Lower lobe of right lung (tissue), 2 donors: ENCODE measurements around the gene CENPM. TPM values are rescaled to one million over a fixed set of nuclear protein-coding genes. Genes with fewer than 3 reads are reported as not detected.

Experiments used
- ATAC-seq, 2 donors: fragments of 200-7000 bp; cut with Tn5 transposase; one replicate each; pipeline ENCODE4 v1.9.1; 2020 to 2022; ENCODE audit warnings: mild to moderate bottlenecking in 2 of 2, moderate library complexity in 2 of 2
- DNase-seq: peaks from one replicate; pipeline ENCODE4 v3.0.0-alpha.2; 2020
- H3K27ac ChIP-seq: fragments of 200-600 bp; one replicate; pipeline ENCODE4 v1.8.0; 2022
- H3K27me3 ChIP-seq: fragments of 200-600 bp; one replicate; pipeline ENCODE4 v1.8.0; 2022; ENCODE audit warnings: low read depth
- H3K36me3 ChIP-seq: fragments of 200-600 bp; one replicate; pipeline ENCODE4 v1.8.0; 2022; ENCODE audit warnings: mild to moderate bottlenecking
- H3K4me1 ChIP-seq: fragments of 200-600 bp; one replicate; pipeline ENCODE4 v1.8.0; 2022
- H3K4me3 ChIP-seq: fragments of 200-600 bp; one replicate; pipeline ENCODE4 v1.8.0; 2022; ENCODE audit warnings: mild to moderate bottlenecking
- H3K9me3 ChIP-seq: fragments of 200-600 bp; one replicate; pipeline ENCODE4 v1.8.0; 2022
- intact Hi-C: fragments of 100-400 bp; cut with DNase I; formaldehyde crosslinking; loops from one replicate; pipeline ENCODE4 v1.11.0; 2022
- long read RNA-seq: library from polyadenylated mRNA; unstranded; transcript quantifications from one replicate; pipeline ENCODE4 v2.0.0, GENCODE V29; 2021
- total RNA-seq: library from RNA; stranded (reverse); fragmentation: NEBNext Ultra II Directional; extraction: Animal tissue kit (Norgen Biotek cat#: 25700); gene quantifications from one replicate; pipeline ENCODE4 v1.2.1, GENCODE V29; 2021
- TF ChIP-seq, protein P1 (sequence below): fragments of 200-600 bp; IDR thresholded peaks from one replicate; pipeline ENCODE4 v1.8.0; 2022; ENCODE audit warnings: antibody characterized with exemption, mild to moderate bottlenecking
- donor health status: DM: no; HTN: yes; CAD: no; lungs with severe emphysema.

CENPM gene, protein sequence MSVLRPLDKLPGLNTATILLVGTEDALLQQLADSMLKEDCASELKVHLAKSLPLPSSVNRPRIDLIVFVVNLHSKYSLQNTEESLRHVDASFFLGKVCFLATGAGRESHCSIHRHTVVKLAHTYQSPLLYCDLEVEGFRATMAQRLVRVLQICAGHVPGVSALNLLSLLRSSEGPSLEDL
- 2.3 TPM for total RNA-seq
- long read RNA-seq, partial matches to known transcripts, result 0 of 4 reads
- long read RNA-seq, other reads (novel, unspliced or antisense), result 0 of 4 reads

DNA sequence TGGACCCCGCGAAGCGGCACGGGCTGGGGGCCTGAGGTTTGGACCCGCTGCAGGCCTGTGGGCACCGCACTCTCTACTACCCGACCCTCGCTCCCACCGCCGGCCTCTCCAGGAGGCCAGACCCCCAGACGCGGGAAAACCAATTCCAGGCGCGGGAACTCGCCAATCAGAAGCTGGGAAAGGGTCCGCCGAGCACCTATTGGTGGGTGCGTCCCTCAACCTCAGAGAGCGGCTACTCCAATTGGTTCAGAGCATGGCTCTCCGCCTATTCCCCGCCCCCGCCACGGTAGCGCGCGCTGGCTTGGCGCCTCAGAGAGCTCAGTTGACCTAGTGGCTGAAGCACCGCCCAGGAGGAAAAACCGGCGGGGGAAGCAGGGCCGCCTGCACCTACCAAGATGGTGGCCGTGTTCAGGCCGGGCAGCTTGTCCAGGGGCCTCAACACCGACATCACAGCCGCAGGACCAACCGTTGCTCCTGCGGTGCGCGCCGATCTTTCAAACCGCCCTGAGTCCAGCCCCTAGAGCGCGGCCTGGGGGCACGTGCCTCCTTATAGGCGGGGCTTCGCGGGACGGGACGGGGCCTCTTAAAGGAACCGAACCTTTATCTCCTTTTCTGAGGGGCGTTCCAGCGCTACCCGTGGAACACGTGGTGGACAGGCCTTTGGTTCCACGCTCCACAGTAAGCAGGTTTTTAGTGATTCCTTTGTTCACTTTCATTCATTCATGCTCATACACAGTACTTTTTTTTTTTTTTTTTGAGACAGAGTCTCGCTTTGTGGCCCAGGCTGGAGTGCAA lies at the start of gene CENPM:
TSS of gene CENPM (minus strand) at position 524 of the 795 bp plus-strand sequence. CDS start at position 448, 76 bp downstream.
- no peaks in the 10 kb centered on the region for H3K27me3 ChIP-seq
- peak within 1 kb of the TSS; percentile 94 for H3K4me3 ChIP-seq
- peak; percentile 93 for DNase-seq
- no peaks in the 10 kb centered on the region for H3K36me3 ChIP-seq
- peaks cover 17% of the 10 kb centered on the region for H3K4me1 ChIP-seq
- intact Hi-C loops, result no loop called here
- ATAC-seq, result peak; percentile 97 to 99
- H3K27ac ChIP-seq, result peak within 1 kb of the TSS; percentile 56
- TF ChIP-seq, protein P1, sequence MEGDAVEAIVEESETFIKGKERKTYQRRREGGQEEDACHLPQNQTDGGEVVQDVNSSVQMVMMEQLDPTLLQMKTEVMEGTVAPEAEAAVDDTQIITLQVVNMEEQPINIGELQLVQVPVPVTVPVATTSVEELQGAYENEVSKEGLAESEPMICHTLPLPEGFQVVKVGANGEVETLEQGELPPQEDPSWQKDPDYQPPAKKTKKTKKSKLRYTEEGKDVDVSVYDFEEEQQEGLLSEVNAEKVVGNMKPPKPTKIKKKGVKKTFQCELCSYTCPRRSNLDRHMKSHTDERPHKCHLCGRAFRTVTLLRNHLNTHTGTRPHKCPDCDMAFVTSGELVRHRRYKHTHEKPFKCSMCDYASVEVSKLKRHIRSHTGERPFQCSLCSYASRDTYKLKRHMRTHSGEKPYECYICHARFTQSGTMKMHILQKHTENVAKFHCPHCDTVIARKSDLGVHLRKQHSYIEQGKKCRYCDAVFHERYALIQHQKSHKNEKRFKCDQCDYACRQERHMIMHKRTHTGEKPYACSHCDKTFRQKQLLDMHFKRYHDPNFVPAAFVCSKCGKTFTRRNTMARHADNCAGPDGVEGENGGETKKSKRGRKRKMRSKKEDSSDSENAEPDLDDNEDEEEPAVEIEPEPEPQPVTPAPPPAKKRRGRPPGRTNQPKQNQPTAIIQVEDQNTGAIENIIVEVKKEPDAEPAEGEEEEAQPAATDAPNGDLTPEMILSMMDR, result no peak
- no peaks in the 10 kb centered on the region for H3K9me3 ChIP-seq

DNA sequence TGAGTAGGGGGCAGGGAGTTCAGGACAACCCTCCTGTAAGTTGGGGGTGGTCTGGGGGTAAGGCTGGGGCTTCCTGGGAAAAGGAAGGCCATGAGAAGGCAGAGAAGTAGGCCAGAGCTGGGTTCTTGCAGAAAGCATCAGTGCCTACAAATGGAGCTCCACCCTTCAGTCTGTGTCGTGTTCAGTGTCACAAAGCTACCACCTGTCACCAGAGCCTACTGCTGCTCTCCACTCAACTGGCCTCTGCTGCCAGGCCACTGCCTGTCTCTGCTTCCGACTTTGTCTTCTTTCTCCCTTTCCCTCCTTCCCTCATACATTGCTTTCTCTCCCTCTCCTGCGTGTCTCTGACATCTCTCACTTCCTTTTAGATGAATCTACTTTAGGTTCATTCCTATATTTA lies 48.3 kb upstream of the CENPM start:
- Histone ChIP-seq H3K9me3 (no peaks in the 10 kb centered on the region), H3K4me1 (peaks cover 12% of the 10 kb centered on the region), H3K36me3 (no peaks in the 10 kb centered on the region), H3K27me3 (peaks cover 6% of the 10 kb centered on the region), H3K4me3 (no peak overlapping the region), H3K27ac (no peak overlapping the region)
- TF ChIP-seq, protein P1, result no peak
- no peak for DNase-seq
- no peak for ATAC-seq
- intact Hi-C loops, result no loop called here

DNA sequence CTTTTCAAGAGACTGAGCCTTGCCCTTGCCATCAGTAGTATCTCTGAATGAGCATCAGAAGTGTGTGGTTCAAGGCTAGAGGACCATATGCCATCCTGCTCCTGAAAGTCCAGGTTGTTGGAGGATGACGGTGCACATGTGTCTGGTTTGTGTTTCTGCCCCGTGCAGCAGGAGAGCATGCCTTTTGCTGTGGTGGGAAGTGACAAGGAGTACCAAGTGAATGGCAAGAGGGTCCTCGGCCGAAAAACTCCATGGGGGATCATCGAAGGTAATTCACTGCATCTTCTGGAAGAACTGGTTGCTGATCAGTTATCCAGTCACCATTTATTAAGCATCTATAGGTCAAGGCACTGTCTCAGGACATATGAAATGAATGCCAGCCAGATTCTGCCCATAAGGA lies 45.5 kb upstream of the CENPM start:
- H3K4me1 ChIP-seq, result no peaks in the 10 kb centered on the region
- TF ChIP-seq, protein P1, result no peak
- H3K4me3 ChIP-seq, result no peak overlapping the region
- no peak for DNase-seq
- H3K36me3 ChIP-seq, result no peaks in the 10 kb centered on the region
- intact Hi-C loops, result no loop called here
- ATAC-seq, result no peak
- H3K27ac ChIP-seq, result no peak overlapping the region
- no peaks in the 10 kb centered on the region for H3K9me3 ChIP-seq
- no peaks in the 10 kb centered on the region for H3K27me3 ChIP-seq

DNA sequence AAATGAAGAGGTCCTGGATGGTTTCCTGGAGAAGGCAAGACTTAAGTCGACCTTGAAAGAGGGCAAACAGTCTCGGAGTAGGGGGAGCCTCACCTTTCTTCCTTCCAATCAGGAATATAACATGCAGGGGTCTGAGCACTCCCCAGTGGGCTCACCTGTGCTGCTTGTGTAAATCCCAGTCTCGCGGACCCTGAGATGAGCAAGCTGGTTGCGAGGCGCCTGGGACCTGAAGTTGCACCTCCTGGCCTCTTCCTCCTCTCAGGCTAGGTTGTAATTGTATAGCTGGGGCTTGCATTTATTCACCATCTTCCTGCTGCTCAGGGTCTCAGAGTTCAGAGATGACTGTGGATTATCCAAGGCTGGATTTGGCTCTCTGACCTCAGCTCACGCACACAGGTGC lies 44.2 kb upstream of the CENPM start:
- Histone ChIP-seq H3K4me1 (no peaks in the 10 kb centered on the region), H3K4me3 (no peak overlapping the region), H3K27ac (no peak overlapping the region), H3K9me3 (no peaks in the 10 kb centered on the region), H3K36me3 (no peaks in the 10 kb centered on the region), H3K27me3 (no peaks in the 10 kb centered on the region)
- ATAC-seq (no peak), DNase-seq (no peak)
- intact Hi-C loops, result no loop called here
- TF ChIP-seq, protein P1, result no peak

DNA sequence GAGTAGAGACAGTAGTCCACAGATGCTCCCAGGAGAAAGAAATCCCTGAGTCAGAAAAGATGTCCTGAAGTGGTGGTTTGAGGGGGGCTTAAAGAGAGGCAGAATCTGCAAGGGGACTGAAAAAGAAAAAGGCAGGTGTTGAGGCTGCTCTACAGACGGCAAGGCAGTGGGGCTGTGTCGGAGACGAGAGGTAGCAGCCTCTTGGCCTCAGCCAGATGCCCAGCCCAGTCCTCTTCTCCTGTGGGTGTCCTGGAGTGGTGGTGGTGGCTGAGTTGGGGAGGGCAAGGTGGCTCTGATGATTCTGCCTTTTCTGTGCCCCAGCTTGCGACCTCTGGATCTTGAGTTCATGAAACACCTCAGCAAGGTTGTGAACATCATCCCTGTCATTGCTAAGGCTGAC lies 42.3 kb upstream of the CENPM start:
- no peaks in the 10 kb centered on the region for H3K27me3 ChIP-seq
- no peaks in the 10 kb centered on the region for H3K9me3 ChIP-seq
- no peak for ATAC-seq
- H3K36me3 ChIP-seq, result no peaks in the 10 kb centered on the region
- TF ChIP-seq, protein P1, result no peak
- no peak for DNase-seq
- intact Hi-C loops, result no loop called here
- H3K27ac ChIP-seq, result no peak overlapping the region
- no peaks in the 10 kb centered on the region for H3K4me1 ChIP-seq
- H3K4me3 ChIP-seq, result no peak overlapping the region
